Glutamatergic neuron (in vitro differentiated cells): Measurements from ENCODE around the gene SVIP. TPM values are rescaled to one million over a fixed set of nuclear protein-coding genes. Genes with fewer than 3 reads are reported as not detected.

Experiments
- DNase-seq: peaks from one replicate; pipeline ENCODE4 v3.0.0; 2022
- H3K27ac Mint-ChIP-seq: one replicate; pipeline ENCODE4 v1.8.0; 2020; ENCODE audit warnings: mild to moderate bottlenecking, mixed read lengths, inconsistent platforms; ENCODE audit not compliant: unreplicated experiment
- H3K27me3 Mint-ChIP-seq: one replicate; pipeline ENCODE4 v1.8.0; 2020; ENCODE audit warnings: mild to moderate bottlenecking, moderate library complexity, mixed read lengths, inconsistent platforms; ENCODE audit not compliant: unreplicated experiment
- H3K36me3 Mint-ChIP-seq: one replicate; pipeline ENCODE4 v1.8.0; 2020; ENCODE audit warnings: mild to moderate bottlenecking, mixed read lengths, inconsistent platforms; ENCODE audit not compliant: unreplicated experiment
- H3K4me1 Mint-ChIP-seq: one replicate; pipeline ENCODE4 v1.8.0; 2020; ENCODE audit warnings: mild to moderate bottlenecking, low read depth, mixed read lengths, inconsistent platforms; ENCODE audit not compliant: unreplicated experiment
- H3K4me3 Mint-ChIP-seq: one replicate; pipeline ENCODE4 v1.8.0; 2020; ENCODE audit warnings: mild to moderate bottlenecking, mixed read lengths, inconsistent platforms; ENCODE audit not compliant: unreplicated experiment
- H3K9me3 Mint-ChIP-seq: one replicate; pipeline ENCODE4 v1.8.0; 2020; ENCODE audit warnings: mild to moderate bottlenecking, moderate library complexity, mixed read lengths, inconsistent platforms; ENCODE audit not compliant: unreplicated experiment
- total RNA-seq: library from RNA; stranded (reverse); fragmentation: NEBNext Ultra II Directional; extraction: Animal tissue kit (Norgen Biotek cat#: 25700); gene quantifications from one replicate; pipeline ENCODE4 v1.2.1, GENCODE V29; 2021; ENCODE audit not compliant: unreplicated experiment
- TF ChIP-seq, protein P1 (sequence below): fragments of 200-600 bp; sonication (generic); IDR thresholded peaks from one replicate; pipeline ENCODE4 v1.5.0; 2021; ENCODE audit not compliant: partially characterized antibody, unreplicated experiment

SVIP gene
- total RNA-seq, 1 donor from 2014 or later = 255 TPM

DNA sequence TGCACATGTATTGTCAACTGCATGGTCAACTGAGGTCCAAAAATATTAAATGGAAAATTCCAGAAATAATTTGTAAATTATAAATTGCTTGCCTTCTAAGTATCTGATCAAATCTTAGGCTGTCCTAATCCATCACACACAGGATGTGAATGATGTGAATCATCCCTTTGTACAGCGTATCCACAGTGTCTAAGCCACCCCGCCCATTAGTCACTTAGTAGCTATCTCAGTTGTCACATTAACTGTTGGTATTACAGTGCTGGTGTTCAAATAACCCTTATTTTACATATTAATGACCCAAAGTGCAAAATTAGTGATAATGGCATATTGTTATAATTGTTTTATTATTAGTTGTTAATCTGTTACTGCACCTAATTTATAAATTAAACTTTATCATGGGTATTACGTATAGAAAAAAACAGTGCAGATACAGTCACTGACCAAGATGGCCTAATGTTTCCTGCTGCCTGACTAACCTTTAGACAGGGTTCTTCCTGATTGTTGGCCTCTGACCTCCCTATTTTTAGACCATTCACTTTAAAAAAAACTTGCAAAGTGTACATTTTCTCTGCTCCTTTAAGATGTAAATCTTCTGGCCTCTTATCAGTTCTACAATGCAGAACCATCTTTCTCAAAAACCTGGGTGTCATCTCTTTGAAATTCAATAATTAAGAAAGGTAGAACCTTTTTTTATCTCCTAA is 2.9 kb upstream of the SVIP start:
- Mint-ChIP-seq H3K27me3 (no peaks in the 10 kb centered on the region), H3K9me3 (peaks cover 8% of the 10 kb centered on the region), H3K4me3 (no peak overlapping the region), H3K27ac (no peak overlapping the region), H3K4me1 (peaks cover 5% of the 10 kb centered on the region), H3K36me3 (no peaks in the 10 kb centered on the region)
- DNase-seq = no peak
- TF ChIP-seq, protein P1, sequence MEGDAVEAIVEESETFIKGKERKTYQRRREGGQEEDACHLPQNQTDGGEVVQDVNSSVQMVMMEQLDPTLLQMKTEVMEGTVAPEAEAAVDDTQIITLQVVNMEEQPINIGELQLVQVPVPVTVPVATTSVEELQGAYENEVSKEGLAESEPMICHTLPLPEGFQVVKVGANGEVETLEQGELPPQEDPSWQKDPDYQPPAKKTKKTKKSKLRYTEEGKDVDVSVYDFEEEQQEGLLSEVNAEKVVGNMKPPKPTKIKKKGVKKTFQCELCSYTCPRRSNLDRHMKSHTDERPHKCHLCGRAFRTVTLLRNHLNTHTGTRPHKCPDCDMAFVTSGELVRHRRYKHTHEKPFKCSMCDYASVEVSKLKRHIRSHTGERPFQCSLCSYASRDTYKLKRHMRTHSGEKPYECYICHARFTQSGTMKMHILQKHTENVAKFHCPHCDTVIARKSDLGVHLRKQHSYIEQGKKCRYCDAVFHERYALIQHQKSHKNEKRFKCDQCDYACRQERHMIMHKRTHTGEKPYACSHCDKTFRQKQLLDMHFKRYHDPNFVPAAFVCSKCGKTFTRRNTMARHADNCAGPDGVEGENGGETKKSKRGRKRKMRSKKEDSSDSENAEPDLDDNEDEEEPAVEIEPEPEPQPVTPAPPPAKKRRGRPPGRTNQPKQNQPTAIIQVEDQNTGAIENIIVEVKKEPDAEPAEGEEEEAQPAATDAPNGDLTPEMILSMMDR = no peak

DNA sequence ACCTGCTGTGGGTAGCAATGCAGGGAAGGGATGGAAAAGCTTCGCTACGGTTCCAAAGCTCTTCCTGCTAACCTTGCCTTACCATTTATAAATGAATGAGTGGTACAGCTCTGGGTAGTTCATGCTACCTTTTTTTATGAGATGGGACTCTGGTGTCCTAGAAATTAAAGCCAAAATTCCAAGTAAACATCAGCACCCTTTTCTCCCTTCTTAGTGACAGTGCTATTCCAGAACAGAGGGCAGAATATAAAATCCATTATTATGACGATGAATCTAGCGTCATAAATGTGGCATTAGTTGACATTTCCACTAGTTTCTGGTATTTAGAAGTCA is 447 bp upstream of the SVIP start:
- no peak for DNase-seq
- H3K27ac Mint-ChIP-seq = no peak overlapping the region
- no peaks in the 10 kb centered on the region for H3K27me3 Mint-ChIP-seq
- H3K4me1 Mint-ChIP-seq = peaks cover 9% of the 10 kb centered on the region
- peaks cover 8% of the 10 kb centered on the region for H3K9me3 Mint-ChIP-seq
- H3K4me3 Mint-ChIP-seq = peak overlapping the region; percentile 79
- H3K36me3 Mint-ChIP-seq = no peaks in the 10 kb centered on the region
- TF ChIP-seq, protein P1 = peak; percentile 1

DNA sequence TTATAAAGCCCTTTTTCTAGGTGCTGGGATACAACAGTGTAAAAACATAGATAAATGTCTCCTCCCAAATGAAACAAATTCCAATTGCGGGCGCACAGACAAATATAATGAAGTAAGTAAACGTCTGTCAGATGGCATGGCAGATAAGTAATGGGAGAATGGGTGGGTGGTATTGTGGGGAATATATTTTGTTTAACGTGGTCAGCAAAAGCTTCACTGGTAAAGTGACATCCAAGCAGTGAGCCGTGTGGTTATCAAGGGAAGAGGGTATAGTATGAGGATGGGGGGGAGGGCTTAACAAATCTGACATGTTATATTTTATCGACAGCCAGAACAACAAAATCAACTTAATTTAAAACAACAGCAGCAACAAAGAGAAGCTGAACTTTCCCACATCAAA is 1.2 kb downstream of the SVIP start:
- Mint-ChIP-seq H3K4me1 (peaks cover 13% of the 10 kb centered on the region), H3K27ac (peak overlapping the region; percentile 82), H3K36me3 (no peaks in the 10 kb centered on the region), H3K9me3 (peaks cover 8% of the 10 kb centered on the region), H3K27me3 (no peaks in the 10 kb centered on the region), H3K4me3 (peak overlapping the region; percentile 93)
- no peak for DNase-seq
- TF ChIP-seq, protein P1 = no peak

DNA sequence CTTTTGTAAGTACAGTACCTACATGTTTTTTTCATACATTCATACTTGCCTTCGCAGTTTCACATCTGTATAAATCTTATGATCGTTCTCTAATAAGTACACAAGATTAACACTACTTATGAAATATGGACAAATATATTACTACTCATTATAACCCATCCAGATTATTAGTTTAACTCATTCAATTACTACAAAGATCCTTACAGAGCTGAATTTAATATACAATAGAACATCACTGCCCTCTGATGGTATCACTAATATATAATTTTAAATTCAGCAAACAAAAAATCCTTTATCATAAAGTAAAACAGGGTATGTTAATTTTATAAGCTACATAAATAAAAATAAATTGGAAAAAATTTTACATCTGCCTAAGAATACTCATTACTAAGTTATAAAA is 7.4 kb downstream of the SVIP start:
- peaks cover 3% of the 10 kb centered on the region for H3K9me3 Mint-ChIP-seq
- TF ChIP-seq, protein P1 = no peak
- H3K27ac Mint-ChIP-seq = no peak overlapping the region
- H3K36me3 Mint-ChIP-seq = peaks cover under 1% of the 10 kb centered on the region
- peaks cover 15% of the 10 kb centered on the region for H3K4me1 Mint-ChIP-seq
- no peak overlapping the region for H3K4me3 Mint-ChIP-seq
- H3K27me3 Mint-ChIP-seq = no peaks in the 10 kb centered on the region
- no peak for DNase-seq

DNA sequence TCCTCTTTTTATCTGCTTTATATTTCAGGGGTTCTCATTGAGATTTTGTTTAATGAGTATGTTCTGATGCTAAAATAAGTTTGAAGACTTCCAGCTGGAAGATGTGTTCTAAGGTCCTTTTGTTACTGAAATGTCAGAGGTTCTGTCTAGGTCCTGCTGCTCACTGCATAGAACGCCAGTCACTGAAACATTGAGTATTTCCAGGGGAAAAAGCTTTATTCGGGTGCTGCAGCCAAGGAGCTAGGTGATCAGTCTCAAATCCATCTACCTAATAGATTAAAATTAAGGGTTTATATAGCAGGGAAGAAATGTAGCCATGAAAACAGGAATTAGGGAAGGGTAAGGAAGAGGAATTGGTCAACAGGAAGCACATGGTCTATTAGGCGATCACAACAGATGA is 19.7 kb downstream of the SVIP start:
- Mint-ChIP-seq H3K9me3 (peaks cover 2% of the 10 kb centered on the region), H3K27ac (no peak overlapping the region), H3K27me3 (no peaks in the 10 kb centered on the region), H3K4me1 (peaks cover 22% of the 10 kb centered on the region), H3K4me3 (no peak overlapping the region), H3K36me3 (peaks cover 11% of the 10 kb centered on the region)
- TF ChIP-seq, protein P1 = no peak
- DNase-seq = no peak
